GM18498 (cell line): Measurements from ENCODE around the gene PPARG.
A peak's percentile ranks its signal among the peaks of the same experiment; 100 is the strongest.
"Not testable (repeated sequence)": the region's sequence is repeated elsewhere in the genome, so short reads cannot be mapped to it uniquely, and the experiment has no call there.

Source experiments
- ATAC-seq: cut with Tn5 transposase; IDR thresholded peaks from one replicate; pipeline ENCODE4 v1.9.1; 2021; ENCODE audit warnings: mild to moderate bottlenecking, moderate library complexity; ENCODE audit not compliant: unreplicated experiment

Gene PPARG

DNA sequence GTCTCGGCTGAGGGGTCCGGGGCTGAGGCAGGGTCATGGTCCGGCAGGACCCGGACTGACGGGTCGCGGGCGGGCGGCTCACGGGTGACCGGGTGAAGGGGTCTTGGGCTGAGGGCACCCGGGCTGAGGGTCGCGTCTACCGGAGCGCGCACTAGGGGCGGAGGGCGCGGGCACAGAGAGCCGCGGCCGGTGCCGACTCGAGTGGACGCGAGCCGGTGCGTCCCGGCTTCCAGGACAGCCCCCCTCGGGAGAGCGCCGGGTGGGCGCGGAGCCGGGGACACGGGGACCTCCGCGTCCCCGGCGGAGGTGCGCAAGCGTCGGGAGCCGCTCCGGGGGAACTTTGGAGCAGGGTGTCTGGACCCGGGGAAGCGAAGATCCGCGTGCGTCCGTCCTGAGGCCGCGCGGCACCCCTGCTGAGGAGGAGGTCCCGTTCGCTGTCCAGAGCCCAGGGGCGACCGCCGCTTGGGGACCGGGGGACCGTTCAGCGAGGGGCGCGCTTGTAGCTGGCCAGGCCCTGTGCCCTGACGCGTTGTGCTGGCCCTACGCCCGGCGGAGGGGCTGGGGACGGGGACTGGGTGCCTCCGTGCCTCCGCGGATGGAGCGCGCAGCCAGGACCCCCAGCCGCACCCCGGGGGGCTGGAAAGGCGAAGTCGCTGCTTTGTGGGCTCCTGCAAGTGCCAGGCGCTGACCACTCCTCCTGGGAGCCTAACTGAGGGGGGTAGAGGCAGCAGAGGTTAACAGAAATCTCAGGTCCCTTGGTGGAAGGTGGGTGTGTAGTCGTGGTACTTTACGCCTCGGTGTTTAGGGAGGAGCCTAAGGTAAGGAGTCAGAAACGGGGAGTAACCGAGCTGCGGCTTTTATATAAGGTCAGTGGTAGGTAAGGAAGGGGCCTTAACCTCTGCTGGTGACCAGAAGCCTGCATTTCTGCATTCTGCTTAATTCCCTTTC, at the start of gene PPARG:
Gene PPARG, plus strand, starts transcription at position 889 of the 948 bp plus-strand sequence. CDS start 90,642 bp downstream, outside the sequence.
- no peak for ATAC-seq

DNA sequence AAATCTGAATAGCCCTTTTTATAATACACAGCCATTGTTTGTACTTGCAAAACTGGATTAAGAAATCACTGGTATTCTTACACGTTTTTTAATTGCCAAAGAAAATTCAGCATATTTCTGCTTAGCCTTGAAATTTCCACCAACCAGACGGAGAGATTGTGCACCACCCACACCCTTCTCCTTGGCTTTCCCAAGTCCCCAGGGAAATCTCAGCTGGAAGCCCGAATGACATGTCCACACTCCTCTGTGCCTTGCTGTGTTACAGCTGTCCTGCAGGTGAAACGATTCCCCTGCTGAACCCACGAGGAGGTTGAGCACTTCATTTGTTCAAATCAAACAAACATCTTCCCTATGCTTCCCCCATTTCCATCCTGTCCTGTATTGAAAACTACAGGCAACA, 49.6 kb upstream of the PPARG start:
- ATAC-seq = no peak

DNA sequence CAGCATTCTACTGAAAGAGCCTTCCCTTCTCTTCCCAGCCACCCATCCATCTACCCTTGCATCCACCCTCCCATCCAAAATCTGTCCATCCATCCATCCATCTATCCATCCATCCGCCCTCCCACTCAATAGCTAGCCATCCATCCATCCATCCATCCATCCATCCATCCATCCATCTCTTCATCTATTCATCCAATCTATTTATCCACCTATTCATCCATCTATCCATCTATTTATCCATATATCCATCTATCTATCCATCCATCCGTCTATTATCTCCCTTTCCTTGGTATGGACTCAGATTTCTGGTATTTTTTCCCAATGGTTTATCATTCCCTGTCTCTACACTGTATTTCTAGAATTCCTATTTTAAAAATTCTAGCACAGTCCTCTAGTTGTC, 46.1 kb upstream of the PPARG start:
- no peak for ATAC-seq

DNA sequence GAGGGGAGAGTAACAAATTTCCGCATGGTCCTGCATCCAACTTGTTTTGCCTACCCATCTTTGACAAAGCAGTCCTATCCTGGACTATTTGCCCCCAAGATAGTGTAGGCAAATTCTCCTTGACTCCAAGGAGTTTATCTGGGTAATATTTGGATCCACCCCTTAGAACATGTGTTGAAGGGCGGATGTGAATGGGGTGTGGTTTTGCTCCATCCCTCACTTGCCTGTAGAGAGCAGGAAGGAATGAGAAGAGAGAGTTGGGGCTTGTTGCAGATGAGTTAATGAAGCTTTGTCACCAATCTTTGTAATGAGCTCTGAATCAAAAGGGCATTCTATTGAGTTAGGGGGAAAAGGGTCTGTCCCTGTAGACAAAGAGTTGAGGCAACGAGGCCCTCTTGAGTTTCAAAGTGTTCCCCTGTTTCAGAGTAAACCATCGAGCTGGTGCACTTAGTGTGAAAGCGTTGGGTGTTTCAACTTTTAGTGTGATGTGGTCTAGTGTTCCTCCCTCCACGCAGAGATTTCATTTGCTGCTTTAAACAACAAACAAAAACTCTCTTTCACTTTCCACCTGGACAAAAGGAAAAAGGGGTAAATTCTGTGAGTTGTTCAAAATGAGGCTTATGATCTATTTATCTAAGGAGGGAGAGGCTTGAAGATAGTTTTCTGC, 42.2 kb upstream of the PPARG start:
- ATAC-seq = no peak

DNA sequence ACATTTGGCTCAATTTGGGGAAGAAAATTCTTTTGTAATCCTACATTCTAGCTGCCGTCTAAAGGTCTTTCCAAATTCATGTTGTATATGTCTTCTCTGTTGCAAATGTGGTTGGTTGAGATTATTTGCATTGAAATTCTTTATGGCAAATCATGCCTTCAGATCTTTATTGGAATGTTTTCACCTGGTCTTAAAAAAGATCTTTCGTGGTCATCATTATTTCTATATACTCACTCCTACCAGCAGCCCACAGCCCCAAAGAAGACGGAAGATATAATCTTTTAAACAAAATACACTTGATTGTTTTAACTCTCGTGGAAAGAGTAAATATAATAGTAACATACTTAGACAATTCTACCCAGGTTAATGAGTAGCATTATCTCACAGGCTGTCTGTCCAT, 41.5 kb upstream of the PPARG start:
- no peak for ATAC-seq

DNA sequence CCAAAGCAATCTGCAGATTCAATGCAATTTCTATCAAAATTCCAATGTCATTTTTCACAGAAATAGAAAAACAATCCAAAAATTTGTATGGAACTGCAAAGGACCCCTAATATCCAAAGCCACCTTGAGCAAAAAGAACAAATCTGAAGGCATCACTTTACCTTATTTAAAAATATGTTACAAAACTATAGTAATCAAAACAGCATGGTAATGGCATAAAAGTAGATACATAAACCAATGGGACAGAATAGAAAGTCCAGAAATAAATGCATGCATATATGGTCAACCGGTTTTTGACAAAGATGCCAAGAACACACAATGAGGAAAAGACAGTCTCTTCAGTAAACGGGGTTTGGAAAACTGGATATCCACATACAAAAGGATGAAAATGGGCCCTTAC, 39.4 kb upstream of the PPARG start:
- no peak for ATAC-seq

DNA sequence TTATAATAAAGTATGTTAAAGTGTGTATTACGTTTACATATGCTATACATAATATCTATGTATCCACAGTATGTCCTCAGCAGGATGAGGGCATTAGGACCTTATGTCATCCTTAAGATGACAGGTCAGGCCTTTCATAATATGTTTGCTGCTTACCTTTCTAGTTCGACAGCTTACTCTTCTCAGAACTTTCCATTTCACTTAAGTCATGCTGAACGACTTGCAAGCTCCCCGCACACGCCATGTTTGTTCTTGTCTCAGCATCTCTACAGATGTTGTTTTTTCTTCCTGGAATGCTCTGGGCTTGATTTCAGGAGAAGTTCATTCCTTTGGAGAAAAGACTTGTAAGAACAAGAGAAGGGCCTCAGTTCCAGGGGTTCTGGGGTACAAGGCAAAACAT, 36.0 kb upstream of the PPARG start:
- no peak for ATAC-seq

DNA sequence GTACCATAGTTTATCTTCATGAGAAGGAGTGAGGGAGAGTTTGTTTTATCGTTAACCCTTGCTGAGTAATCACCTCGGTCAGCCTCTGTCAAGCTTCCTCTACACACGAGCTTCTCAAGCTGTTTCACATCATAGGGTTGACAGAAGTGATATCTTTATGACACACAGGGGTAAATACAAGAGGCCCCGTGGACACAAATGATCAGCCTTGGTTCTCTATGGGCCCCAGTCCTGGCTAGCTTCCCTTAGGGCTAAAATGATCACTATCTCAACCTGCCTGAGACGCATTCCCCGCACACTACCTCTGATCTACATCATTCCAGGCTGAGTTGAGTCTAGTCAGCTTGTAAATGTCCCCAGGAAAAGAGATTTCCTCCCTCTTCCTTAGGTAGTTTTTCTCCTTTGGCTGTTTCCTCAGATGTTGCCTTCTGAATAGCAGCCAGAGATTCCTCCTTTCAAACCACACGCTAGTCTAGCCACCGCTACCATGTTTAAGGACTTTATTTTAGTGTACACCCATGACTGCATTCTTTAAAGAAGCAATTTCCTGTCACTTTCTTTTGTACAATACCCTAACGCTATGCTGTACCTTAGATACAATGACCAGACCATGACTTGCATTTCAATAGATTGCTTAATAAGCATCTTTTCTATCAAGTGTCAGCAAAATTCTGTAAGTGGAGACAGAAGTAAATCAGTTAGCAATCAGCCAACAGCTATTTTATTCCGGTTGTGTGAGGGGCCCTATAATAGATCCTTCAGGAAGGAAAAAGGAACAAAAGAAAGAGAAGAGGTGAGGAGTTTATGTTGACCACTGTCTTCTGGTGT, 35.1 kb upstream of the PPARG start:
- ATAC-seq = no peak

DNA sequence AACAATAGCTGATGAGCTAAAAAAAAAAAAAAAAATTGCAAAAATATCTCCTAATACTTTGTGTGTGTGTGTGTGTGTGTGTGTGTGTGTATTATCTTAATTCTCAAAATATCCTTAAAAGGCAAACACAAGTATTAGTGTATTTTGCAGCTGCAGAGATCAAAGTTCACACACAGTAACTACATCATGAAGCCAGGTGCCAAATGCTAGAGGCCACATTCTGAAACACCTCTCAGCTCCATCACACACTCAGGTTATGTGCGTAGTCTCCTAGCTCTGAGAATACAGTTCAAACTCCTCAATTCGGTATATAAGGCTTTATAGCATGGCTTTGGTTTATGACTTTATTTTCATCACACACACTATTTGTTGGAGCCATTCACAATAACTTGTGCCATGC, 33.5 kb upstream of the PPARG start:
- ATAC-seq = no peak

DNA sequence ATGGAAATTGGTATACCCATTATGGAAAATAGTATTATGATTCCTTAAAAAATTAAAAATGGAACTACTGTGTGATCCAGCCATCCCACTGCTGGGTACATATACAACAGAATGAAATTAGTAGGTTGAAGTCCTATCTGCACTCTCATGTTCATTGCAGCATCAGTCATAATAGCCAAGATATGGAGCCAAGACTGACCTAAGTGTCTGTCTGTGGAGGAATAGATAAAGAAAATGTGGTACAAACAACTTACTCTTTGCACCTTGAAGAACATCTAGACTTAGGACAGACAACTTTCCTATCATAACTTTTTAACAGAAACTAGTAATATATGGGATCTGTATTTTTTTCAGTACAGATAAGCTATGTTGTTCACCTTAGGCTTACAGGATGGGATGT, 30.0 kb upstream of the PPARG start:
- ATAC-seq = no peak

DNA sequence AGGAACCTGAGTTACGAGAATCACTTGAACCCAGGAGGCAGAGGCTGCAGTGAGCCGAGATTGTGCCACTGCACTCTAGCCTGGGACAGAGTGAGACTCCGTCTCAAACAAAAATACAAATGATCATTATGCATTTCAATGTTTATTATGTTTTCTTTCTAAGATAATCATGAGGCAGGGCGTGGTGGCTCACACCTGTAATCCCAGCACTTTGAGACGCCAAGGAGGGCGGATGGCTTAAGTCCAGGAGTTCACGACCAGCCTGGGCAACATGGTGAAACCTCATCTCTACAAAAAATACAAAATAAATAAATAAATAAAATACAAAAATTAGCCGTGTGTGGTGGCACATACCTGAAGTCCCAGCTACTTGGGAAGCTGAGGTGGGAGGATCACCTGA, 26.7 kb upstream of the PPARG start:
- ATAC-seq = not testable (repeated sequence)

DNA sequence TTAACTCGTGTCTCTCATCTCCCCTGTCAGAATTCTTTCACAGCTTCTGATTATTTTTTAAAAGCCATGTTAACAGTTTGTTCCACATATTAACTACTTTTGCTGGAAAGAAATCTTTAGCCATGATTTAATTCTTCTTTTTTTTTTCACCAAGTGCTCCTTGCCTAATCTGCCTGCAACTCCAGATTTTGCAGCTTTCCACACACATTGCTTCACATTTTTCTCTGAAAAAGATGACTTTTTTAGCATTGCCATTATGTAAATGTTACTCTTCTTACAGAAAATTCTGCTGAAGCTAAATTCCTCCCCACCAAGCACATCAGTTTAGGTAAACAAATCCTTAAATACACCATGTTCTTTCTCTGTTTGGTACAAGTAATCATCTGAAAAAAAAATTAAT, 23.4 kb upstream of the PPARG start:
- no peak for ATAC-seq

DNA sequence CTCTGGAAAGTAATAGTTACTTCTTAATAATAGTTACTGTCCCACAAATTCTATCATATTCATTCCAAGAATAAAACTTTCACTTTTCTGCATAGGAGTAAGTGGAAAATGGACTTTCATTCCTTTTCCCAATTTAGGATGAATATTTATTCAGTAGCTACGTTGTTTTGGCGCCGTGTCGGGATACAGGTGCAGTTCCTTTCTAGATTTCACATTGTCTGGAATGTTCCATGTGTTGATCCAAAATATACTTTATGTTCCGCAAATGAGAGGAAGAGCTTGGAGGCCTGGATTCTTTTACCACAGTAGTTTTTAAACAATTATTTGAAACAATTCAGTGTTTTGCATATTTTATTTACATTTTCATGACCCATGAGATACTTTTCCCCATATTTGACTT, 22.8 kb upstream of the PPARG start:
- ATAC-seq = no peak

DNA sequence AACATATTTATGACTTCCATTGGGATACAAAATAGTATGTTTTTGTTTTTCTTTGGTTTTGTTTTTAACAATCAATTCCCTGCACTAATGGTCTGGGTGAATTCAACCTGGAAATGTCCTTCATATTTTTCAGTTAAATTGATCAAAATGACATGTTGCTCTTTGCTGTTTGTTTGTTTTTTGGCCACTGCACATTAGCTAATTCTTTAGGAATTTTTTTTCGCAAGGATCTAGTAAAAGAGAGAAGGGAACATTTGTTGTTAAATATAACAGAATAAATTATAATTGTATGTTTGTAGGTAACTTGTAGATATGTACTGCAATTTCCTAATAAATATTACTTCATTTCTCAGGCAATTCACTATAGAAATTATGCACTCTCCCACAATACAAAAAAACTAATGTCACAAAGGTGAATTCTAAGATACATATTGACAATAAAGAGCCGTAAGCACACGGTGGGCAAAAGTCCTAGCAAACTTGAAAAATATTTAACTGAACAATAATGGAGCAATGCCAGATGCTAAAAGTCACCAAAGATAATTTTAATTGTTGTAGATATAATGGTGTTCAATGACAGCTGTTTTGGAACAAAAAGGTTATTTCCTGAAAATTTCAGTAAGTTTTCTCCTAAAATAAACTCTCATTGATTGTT, 21.4 kb upstream of the PPARG start:
- no peak for ATAC-seq

DNA sequence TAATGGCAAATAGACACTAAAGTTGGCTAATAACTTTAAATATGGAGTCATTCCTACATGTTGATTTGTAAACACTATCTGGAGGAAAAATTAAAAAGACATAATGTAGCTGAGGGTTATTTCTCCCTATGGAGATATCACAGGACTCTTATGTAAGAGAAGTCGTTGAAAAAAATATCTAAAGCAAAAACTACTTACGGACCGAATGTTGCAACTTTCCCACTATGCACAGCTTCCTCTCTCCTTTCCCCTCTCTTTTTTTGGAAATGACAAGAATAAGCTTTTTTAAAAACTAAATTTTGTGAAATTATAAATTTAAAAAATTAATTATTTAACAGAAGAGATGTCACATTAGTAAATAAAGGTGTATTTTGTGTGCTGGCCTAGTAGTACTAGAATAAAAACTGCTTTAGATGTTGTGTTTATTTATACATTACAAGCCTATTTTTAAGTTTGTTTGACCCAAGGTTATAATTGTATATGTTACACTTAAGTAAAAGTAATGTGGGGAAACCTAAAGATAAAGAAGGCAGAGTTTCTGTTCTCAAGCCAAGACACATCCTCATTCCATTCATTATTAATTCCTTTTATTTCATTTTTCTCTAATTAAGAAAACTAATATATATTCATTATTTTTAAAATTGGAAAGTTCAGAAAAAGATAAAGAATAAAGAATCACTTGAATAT, 20.7 kb upstream of the PPARG start:
- no peak for ATAC-seq

DNA sequence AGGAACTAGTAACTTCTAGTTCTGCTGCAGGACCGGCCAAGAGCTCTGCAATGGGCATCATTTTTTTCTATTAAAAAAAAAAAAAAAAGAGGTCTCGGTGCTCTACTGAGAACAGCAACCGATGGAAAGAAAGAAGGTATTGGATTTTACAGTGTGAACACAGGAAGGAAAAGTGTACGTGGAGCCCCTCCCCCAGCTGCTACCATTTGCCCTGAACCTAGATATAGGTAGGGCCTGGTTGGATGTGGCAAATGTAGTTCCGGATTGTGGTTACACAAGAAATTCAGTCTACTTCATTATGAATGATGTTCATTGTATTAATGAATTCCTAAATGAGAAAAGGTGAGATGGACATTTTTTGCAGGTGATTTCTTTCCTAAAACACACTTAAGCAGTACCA, 17.9 kb upstream of the PPARG start:
- ATAC-seq = no peak

DNA sequence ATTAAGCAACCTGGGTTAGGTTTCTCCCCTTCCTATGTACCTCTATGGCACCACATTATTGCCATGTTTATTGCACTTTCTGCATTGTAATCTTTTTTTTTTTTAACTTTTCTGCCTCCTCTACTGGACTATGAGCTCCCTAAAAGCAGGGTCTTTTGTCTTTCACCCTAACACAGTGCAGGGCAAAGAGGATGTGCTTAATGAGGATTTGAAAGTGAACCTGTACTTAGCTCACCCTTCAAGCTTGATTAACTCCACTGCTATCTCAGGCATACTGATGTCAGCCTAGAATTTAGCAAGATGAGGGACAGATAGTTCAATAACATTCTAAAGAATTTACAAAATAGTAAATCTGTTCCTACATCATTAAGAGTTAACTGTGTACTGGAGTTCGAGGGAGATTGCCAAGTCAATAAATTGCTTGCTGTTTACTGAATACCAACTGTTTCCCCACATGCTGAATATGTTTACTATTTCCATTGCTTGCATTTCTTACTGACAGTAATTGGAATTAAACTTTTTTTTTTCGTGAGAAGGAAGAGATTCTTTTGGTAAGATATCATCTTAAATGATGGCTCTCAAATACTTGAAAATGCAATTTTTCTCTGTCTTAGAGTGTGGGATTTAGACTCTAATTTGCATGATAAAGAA, 15.7 kb upstream of the PPARG start:
- ATAC-seq = peak; percentile 99

DNA sequence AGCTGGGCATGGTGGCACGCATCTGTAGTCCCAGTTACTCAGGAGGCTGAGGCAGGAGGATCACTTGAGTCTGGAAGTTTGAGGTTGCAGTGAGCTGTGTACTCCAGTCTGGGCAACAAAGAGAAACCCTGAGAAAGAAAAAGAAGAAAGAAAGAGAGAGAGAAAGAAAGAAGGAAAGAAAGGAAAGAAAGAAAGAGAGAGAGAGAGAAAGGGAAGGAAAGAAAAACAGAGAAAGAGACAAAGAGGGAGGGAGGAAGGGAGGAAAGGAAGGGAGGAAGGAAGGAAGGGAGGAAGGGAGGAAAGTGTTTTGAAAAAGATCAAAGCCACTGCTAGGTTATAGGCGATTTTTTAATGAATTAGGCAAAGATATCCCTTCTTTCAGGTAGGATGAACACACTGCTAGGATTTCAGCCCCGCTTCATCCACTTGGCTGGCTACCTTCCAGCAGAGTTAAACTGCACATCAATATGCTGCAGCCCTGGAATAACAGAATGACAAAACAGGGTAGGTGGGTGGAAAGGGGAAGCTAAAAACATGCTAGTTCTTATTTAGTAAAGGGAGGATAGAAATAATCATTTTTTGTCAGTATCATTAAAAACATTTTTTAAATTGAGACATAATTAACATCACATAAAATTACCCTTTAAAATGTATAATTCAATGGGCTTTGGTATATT, 12.8 kb upstream of the PPARG start:
- no peak for ATAC-seq

DNA sequence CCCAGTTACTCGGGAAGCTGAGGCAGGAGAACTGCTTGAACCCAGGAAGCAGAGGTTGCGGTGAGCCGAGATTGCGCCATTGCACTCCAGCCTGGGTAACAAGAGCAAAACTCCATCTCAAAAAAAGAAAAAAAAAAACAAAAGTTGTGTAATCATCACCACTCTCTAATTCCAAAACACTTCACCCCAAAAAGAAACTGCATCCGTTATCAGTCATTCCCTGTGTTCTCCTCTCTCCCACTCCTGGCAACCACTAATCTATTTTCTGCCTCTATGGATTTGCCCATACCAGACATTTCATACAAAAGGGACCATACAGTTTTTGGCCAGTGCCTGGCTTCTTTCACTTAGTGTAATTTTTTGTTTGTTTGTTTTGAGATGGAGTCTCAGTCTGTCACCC, 12.0 kb upstream of the PPARG start:
- ATAC-seq = not testable (repeated sequence)
